Prostate gland (tissue), 2 donors: ENCODE data around the gene DTX1.

Source experiments
- CTCF ChIP-seq, 4 experiments: fragments of 200-600 bp in 2 of 4; fragments of 450-650 bp in 2 of 4; sonication (generic) in 2 of 4; IDR thresholded peaks; 1 replicate in 3 of 4; 2 replicates in 1 of 4; pipeline ENCODE4 v1.5.1; 2016 to 2019; ENCODE audit warnings: antibody characterized with exemption in 4 of 4, mild to moderate bottlenecking in 2 of 4, moderate library complexity in 2 of 4
- POLR2A ChIP-seq: fragments of 450-650 bp; IDR thresholded peaks from one replicate; pipeline ENCODE4 v1.6.1; 2016; ENCODE audit warnings: antibody characterized with exemption, mild to moderate bottlenecking
- POLR2AphosphoS5 ChIP-seq: sonication (generic); formaldehyde crosslinking; IDR thresholded peaks from one replicate; pipeline ENCODE4 v1.6.1; 2017; ENCODE audit warnings: antibody characterized with exemption

GRCh38 chr12:113129664-113130456 is 73.3 kb downstream of the DTX1 start:
- no peak for TF ChIP-seq CTCF (IDR thresholded peaks at IDR 0.05)
- TF ChIP-seq POLR2AphosphoS5, result no peak
- no peak for TF ChIP-seq POLR2A
